ENCODE data around the gene LPP. TPM values are rescaled to one million over a fixed set of nuclear protein-coding genes. Genes with fewer than 3 reads are reported as not detected.

LPP gene
- total and polyA plus RNA-seq, 2 of the 4 experiments (the other 2 are of a cell fraction) = 16.0 to 130 TPM

- Histone ChIP-seq H3K79me1 (ENCODE audit: low read depth in 1 of 2, low read length in 2 of 2) (peaks cover 21 to 47% of the 10 kb centered on the region in 2 experiments), H3K18ac (ENCODE audit: low read depth, low read length) (no peak overlapping the region), H2BK5ac (ENCODE audit: low read depth, low read length, poor library complexity, severe bottlenecking) (peak overlapping the region; percentile 76), H4K91ac (ENCODE audit: insufficient read depth, low read depth, low read length) (no peak overlapping the region), H2AK5ac (ENCODE audit: low read depth, low read length) (no peak overlapping the region), H3K23ac (ENCODE audit: low read depth, low read length) (no peak overlapping the region), H4K5ac (ENCODE audit: low read depth, low read length) (no peak overlapping the region), H3K36me3 (ENCODE audit: control insufficient read depth, insufficient read depth, low read length) (no peaks in the 10 kb centered on the region), H4K20me1 (ENCODE audit: insufficient read depth, low read length) (0 out of 2 replicates have a peak, but pooled peaks cover 3% of the 10 kb centered on the region), H3K4me3 (ENCODE audit: insufficient read depth, low read depth, low read length) (no peak overlapping the region), H3K56ac (ENCODE audit: extremely low read depth, insufficient read depth, low read length) (no peak overlapping the region), H2BK120ac (ENCODE audit: low read depth, low read length) (no peak overlapping the region), H3K9ac (ENCODE audit: low read depth, low read length) (no peak overlapping the region), H3K9me3 (ENCODE audit: control insufficient read depth, insufficient read depth, low read length) (no peaks in the 10 kb centered on the region), H3K4me1 (ENCODE audit: control insufficient read depth, insufficient read depth, low read length) (peaks cover 19% of the 10 kb centered on the region), H2AK9ac (replicated peaks; ENCODE audit: low read depth, low read length, poor library complexity) (no peak overlapping the region), H3K14ac (replicated peaks; ENCODE audit: low read depth, low read length) (no peak overlapping the region), H3K9me1 (ENCODE audit: insufficient read depth, low read length) (peaks cover 12% of the 10 kb centered on the region; the same call in 1 of the 2 replicates), H2BK20ac (ENCODE audit: low read depth, low read length) (no peak overlapping the region), H4K8ac (ENCODE audit: low read depth in 2 of 2, low read length in 2 of 2) (no peak overlapping the region; a peak in 1 of 4 replicates), H2AFZ (replicated peaks; ENCODE audit: low read length, poor library complexity) (no peak overlapping the region), H3K27me3 (ENCODE audit: control insufficient read depth, insufficient read depth, low read length) (no peaks in the 10 kb centered on the region), H3K4me2 (ENCODE audit: low read depth, low read length) (peak overlapping the region; percentile 14; the same call in 1 of the 2 replicates), H3K27ac (ENCODE audit: insufficient read depth, low read length) (peak overlapping the region; percentile 82; the same call in 1 of the 2 replicates), H2BK15ac (ENCODE audit: low read depth, low read length) (no peak overlapping the region), H3K4ac (ENCODE audit: low read depth, low read length) (no peak overlapping the region)
- no TSS peak for BruUV-seq (replicated peaks)
- intact Hi-C loops (cut with micrococcal nuclease) = loop anchor here (1.0 to 2.0 kb wide), 2 partner anchors 321 to 887 kb away; no protein-coding TSS in a partner anchor
- TF ChIP-seq, protein P1, sequence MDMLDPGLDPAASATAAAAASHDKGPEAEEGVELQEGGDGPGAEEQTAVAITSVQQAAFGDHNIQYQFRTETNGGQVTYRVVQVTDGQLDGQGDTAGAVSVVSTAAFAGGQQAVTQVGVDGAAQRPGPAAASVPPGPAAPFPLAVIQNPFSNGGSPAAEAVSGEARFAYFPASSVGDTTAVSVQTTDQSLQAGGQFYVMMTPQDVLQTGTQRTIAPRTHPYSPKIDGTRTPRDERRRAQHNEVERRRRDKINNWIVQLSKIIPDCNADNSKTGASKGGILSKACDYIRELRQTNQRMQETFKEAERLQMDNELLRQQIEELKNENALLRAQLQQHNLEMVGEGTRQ (IDR thresholded peaks at IDR 0.05; ENCODE audit: low read depth, low read length) = no peak
- TF ChIP-seq CEBPB (IDR thresholded peaks at IDR 0.05; ENCODE audit: low read depth, low read length) = peak; percentile 75
- peak; percentile 74 for TF ChIP-seq BHLHE40 (IDR thresholded peaks at IDR 0.05; ENCODE audit: low read depth, low read length)
- peak; percentile 62; the same call in 1 of the 2 replicates for TF ChIP-seq FOS (IDR thresholded peaks at IDR 0.05; ENCODE audit: low read depth, low read length)
- DNase-seq (peak; percentile 94), ATAC-seq (ENCODE audit: low read depth) (peak; percentile 67)
- ChIA-PET POLR2A (ENCODE audit: unreplicated experiment) (no interaction called here), CTCF (no interaction called here)
- in situ Hi-C loops (cut with MboI; ENCODE audit: low sequenced_read_pairs) = no loop called here
- dilution Hi-C loops (cut with HindIII; ENCODE audit: low sequenced_read_pairs, unreplicated experiment) = no loop called here
Measured at GRCh38 chr3:188627652-188628051, 473.7 kb downstream of the LPP start.
